NCI-H187 treated with DMSO at 0.1 percent for 48 hours (cell line): ENCODE data around the gene CTNND1.
"Not testable (repeated sequence)": the region's sequence is repeated elsewhere in the genome, so short reads cannot be mapped to it uniquely, and the experiment has no call there.

Source experiments
- DNase-seq: peaks from one replicate; lab custom pipeline; 2025; lab: John Stamatoyannopoulos, UW

Gene CTNND1

GRCh38 chr11:57761301-57762234, at the start of gene CTNND1:
CTNND1 (plus strand) TSS chr11:57761802; CDS start chr11:57791479, 29,677 bp downstream.
- DNase-seq: no peak

- peak; percentile 98 for DNase-seq
These were observed 49.1 kb upstream of the CTNND1 start, which contains the start of gene TMX2 for GRCh38 chr11:57712256-57713150. TMX2 (plus strand) TSS chr11:57712593; CDS start chr11:57712619, 26 bp downstream.

- DNase-seq: no peak
These were observed 47.8 kb upstream of the CTNND1 start for GRCh38 chr11:57713835-57714234.

- DNase-seq: not testable (repeated sequence)
These were observed 44.9 kb upstream of the CTNND1 start for GRCh38 chr11:57716726-57717125.

- DNase-seq: no peak
These were observed 34.4 kb upstream of the CTNND1 start for GRCh38 chr11:57727185-57727584.

- no peak for DNase-seq
These were observed 32.8 kb upstream of the CTNND1 start for GRCh38 chr11:57728829-57729228.

- no peak for DNase-seq
These were observed 32.1 kb upstream of the CTNND1 start for GRCh38 chr11:57729479-57729878.

GRCh38 chr11:57732661-57733060, 28.9 kb upstream of the CTNND1 start:
- no peak for DNase-seq

GRCh38 chr11:57735619-57736298, 25.8 kb upstream of the CTNND1 start:
- DNase-seq: no peak

GRCh38 chr11:57741132-57742086, 20.2 kb upstream of the CTNND1 start, which contains the start of gene SELENOH:
SELENOH (plus strand) TSS chr11:57741491; CDS start chr11:57741596, 105 bp downstream.
- DNase-seq: peak; percentile 67

- no peak for DNase-seq
These were observed 19.5 kb upstream of the CTNND1 start for GRCh38 chr11:57742087-57742452.

- DNase-seq: no peak
These were observed 17.2 kb upstream of the CTNND1 start for GRCh38 chr11:57744357-57744756.

- DNase-seq: no peak
These were observed 16.4 kb upstream of the CTNND1 start for GRCh38 chr11:57745206-57745605.

GRCh38 chr11:57746920-57747319, 14.7 kb upstream of the CTNND1 start:
- no peak for DNase-seq

- no peak for DNase-seq
These were observed 10.4 kb upstream of the CTNND1 start for GRCh38 chr11:57751176-57751575.

GRCh38 chr11:57751676-57752253, 9.8 kb upstream of the CTNND1 start, which contains the start of gene BTBD18:
BTBD18 (minus strand) TSS chr11:57751819; CDS start chr11:57751188, 631 bp downstream.
- DNase-seq: no peak

GRCh38 chr11:57752954-57753353, 8.6 kb upstream of the CTNND1 start:
- DNase-seq: no peak

- no peak for DNase-seq
These were observed 3.4 kb upstream of the CTNND1 start for GRCh38 chr11:57758174-57758573.

- no peak for DNase-seq
These were observed 746 bp downstream of the CTNND1 start for GRCh38 chr11:57762235-57762861.

GRCh38 chr11:57763568-57763967, 2.0 kb downstream of the CTNND1 start:
- no peak for DNase-seq
